ENCODE measurements around the gene GALNT10. TPM values are rescaled to one million over a fixed set of nuclear protein-coding genes. Genes with fewer than 3 reads are reported as not detected.

Gene GALNT10
- polyA plus RNA-seq, 1 of the 3 experiments (the other 2 are of a cell fraction): 56.3 TPM

DNA sequence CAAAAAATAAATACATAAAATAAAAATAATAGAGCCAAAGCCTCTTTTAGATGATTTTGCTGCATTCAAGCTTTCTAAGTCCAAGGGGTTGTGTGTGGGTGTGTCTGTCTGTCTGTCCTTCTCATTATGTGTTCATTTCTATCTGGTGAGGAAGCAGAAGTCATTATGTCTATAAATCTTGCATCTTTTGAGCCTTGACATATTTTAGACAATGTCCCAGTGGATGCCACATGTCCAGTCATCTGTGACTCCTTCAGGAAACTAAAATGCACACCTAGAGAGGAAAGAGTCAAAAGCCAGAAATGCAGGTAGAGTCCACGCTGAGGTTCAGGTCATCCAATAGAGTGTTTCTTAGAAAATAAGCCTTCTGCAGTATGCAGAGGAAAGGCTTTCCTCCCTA, 80.9 kb downstream of the GALNT10 start (continued):
- TF ChIP-seq, protein P1, sequence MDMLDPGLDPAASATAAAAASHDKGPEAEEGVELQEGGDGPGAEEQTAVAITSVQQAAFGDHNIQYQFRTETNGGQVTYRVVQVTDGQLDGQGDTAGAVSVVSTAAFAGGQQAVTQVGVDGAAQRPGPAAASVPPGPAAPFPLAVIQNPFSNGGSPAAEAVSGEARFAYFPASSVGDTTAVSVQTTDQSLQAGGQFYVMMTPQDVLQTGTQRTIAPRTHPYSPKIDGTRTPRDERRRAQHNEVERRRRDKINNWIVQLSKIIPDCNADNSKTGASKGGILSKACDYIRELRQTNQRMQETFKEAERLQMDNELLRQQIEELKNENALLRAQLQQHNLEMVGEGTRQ (IDR thresholded peaks at IDR 0.05; ENCODE audit: borderline replicate concordance, low read depth, low read length): no peak
- TF ChIP-seq FOSL2 (IDR thresholded peaks at IDR 0.05; ENCODE audit: borderline replicate concordance, low read depth): no peak
- TF ChIP-seq POLR2AphosphoS5 (IDR thresholded peaks at IDR 0.05; ENCODE audit: low read depth, low read length): no peak
- no peak for TF ChIP-seq GABPA (IDR thresholded peaks at IDR 0.05; ENCODE audit: low read depth)
- no peak for TF ChIP-seq SMC3 (IDR thresholded peaks at IDR 0.05; ENCODE audit: low read depth, low read length)
- no peak for TF ChIP-seq FOXJ3 (CRISPR knock-in tag; IDR thresholded peaks at IDR 0.05)

GRCh38 chr5:154271936-154272514, 81.5 kb downstream of the GALNT10 start:
- 96% methylated on average over 6 of the region's 6 CpGs for WGBS (ENCODE audit: low lambda C conversion rate)
- no peak overlapping the region for H3K4me2 ChIP-seq
- H2AFZ ChIP-seq (ENCODE audit: low read depth): no peak overlapping the region
- DNase-seq: no peak
- H3K27ac ChIP-seq (ENCODE audit: low read depth in 2 of 2, low read length in 1 of 2): no peak overlapping the region
- CTCF ChIA-PET: interaction anchor here (0.8 to 1.4 kb wide), 3 partner anchors 18 to 200 kb away, joined by 3 read pairs; no protein-coding TSS in a partner anchor
- peaks cover 0 to 14% of the 10 kb centered on the region in 2 experiments for H3K36me3 ChIP-seq (replicated peaks in 1 of 2; ENCODE audit: control insufficient read depth in 1 of 2, insufficient read depth in 2 of 2, low read length in 1 of 2)
- H4K20me1 ChIP-seq (ENCODE audit: insufficient read depth): 0 out of 2 replicates have a peak, but pooled peaks cover 3% of the 10 kb centered on the region
- no peaks in the 10 kb centered on the region for H3K27me3 ChIP-seq (ENCODE audit: insufficient read depth)
- POLR2A ChIA-PET: interaction anchor here (0.7 kb wide), 1 partner anchor 78 kb away, joined by 3 read pairs; no protein-coding TSS in a partner anchor
- peaks cover 11 to 34% of the 10 kb centered on the region in 2 experiments; a peak in 3 of 4 replicates for H3K4me1 ChIP-seq (ENCODE audit: control insufficient read depth in 1 of 2, insufficient read depth in 2 of 2, low read depth in 1 of 2, low read length in 1 of 2)
- H3K9ac ChIP-seq: no peak overlapping the region
- peaks cover 70% of the 10 kb centered on the region; the same call in 1 of the 2 replicates for H3K79me2 ChIP-seq (ENCODE audit: insufficient read depth)
- H3F3A ChIP-seq (replicated peaks; ENCODE audit: insufficient read depth): peaks cover 15% of the 10 kb centered on the region
- no peak overlapping the region for H3K4me3 ChIP-seq (ENCODE audit: low read depth in 2 of 2, low read length in 1 of 2)
- no peaks in the 10 kb centered on the region for H3K9me2 ChIP-seq
- TF ChIP-seq GATA2 (CRISPR knock-in tag; IDR thresholded peaks at IDR 0.05) (no peak), EP300 (IDR thresholded peaks at IDR 0.05; ENCODE audit: borderline replicate concordance in 1 of 2, low read depth in 1 of 2, low read length in 1 of 2) (no peak), FOXJ3 (CRISPR knock-in tag; IDR thresholded peaks at IDR 0.05) (no peak), YY1 (IDR thresholded peaks at IDR 0.05; ENCODE audit: low read depth) (no peak), NRF1 (IDR thresholded peaks at IDR 0.05; ENCODE audit: low read depth, low read length) (no peak), ELF1 (IDR thresholded peaks at IDR 0.05) (no peak), RCOR1 (IDR thresholded peaks at IDR 0.05; ENCODE audit: low read length) (no peak), ZBTB33 (IDR thresholded peaks at IDR 0.05; ENCODE audit: borderline replicate concordance, low read depth) (no peak), TAF1 (IDR thresholded peaks at IDR 0.05; ENCODE audit: borderline replicate concordance, low read depth, low read length) (no peak), MXI1 (IDR thresholded peaks at IDR 0.05; ENCODE audit: low read depth, low read length) (no peak), FOSL2 (IDR thresholded peaks at IDR 0.05; ENCODE audit: borderline replicate concordance, low read depth) (no peak), TEAD4 (IDR thresholded peaks at IDR 0.05; ENCODE audit: borderline replicate concordance, insufficient read depth) (no peak), SMC3 (IDR thresholded peaks at IDR 0.05; ENCODE audit: low read depth, low read length) (no peak), JUND (IDR thresholded peaks at IDR 0.05) (no peak), CTCF (IDR thresholded peaks at IDR 0.05) (no peak), TCF12 (IDR thresholded peaks at IDR 0.05) (no peak), USF1 (IDR thresholded peaks at IDR 0.05; ENCODE audit: borderline replicate concordance, low read depth) (no peak), REST (IDR thresholded peaks at IDR 0.05; ENCODE audit: low read depth, low read length) (no peak)
- TF ChIP-seq, protein P2, sequence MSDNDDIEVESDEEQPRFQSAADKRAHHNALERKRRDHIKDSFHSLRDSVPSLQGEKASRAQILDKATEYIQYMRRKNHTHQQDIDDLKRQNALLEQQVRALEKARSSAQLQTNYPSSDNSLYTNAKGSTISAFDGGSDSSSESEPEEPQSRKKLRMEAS (IDR thresholded peaks at IDR 0.05; ENCODE audit: low read depth): no peak
- H3K9me3 ChIP-seq: no peaks in the 10 kb centered on the region
